HepG2 (cell line): ENCODE results near the gene TMEM182. TPM values are rescaled to one million over a fixed set of nuclear protein-coding genes. Genes with fewer than 3 reads are reported as not detected.
A peak's percentile ranks its signal among the peaks of the same experiment; 100 is the strongest.

Experiments
- ATRX ChIP-seq: sonication (generic); formaldehyde crosslinking; IDR thresholded peaks from 2 replicates; pipeline ENCODE4 v1.4.0; 2020; ENCODE audit warnings: missing genetic modification reagents, borderline replicate concordance
- BORCS8-MEF2B ChIP-seq: sonication (generic); formaldehyde crosslinking; IDR thresholded peaks from 2 replicates; pipeline ENCODE4 v1.8.0; 2022; ENCODE audit warnings: mild to moderate bottlenecking, missing genetic modification reagents
- CBX5 ChIP-seq: sonication (generic); formaldehyde crosslinking; IDR thresholded peaks from 2 replicates; pipeline ENCODE4 v1.4.0; 2020; ENCODE audit warnings: missing genetic modification reagents, borderline replicate concordance
- DNMT3B ChIP-seq: conservative IDR thresholded peaks from 2 replicates; pipeline ENCODE4 v1.6.1; 2016; ENCODE audit warnings: missing biosample characterization, control low read depth
- DR1 ChIP-seq: sonication (generic); formaldehyde crosslinking; IDR thresholded peaks from 2 replicates; pipeline ENCODE4 v1.8.0; 2021; ENCODE audit warnings: mild to moderate bottlenecking, missing genetic modification reagents, inconsistent platforms
- ELF4 ChIP-seq: sonication (generic); formaldehyde crosslinking; IDR thresholded peaks from 2 replicates; pipeline ENCODE4 v1.5.0; 2020; ENCODE audit warnings: missing genetic modification reagents, mild to moderate bottlenecking, moderate library complexity, borderline replicate concordance
- FOXJ3 ChIP-seq: sonication (generic); formaldehyde crosslinking; IDR thresholded peaks from 2 replicates; pipeline ENCODE4 v1.4.0; 2020; ENCODE audit warnings: missing genetic modification reagents, mild to moderate bottlenecking, borderline replicate concordance
- HDAC2 ChIP-seq: sonication (generic); formaldehyde crosslinking; IDR thresholded peaks from 2 replicates; pipeline ENCODE4 v1.4.0; 2020; ENCODE audit warnings: missing genetic modification reagents
- KAT7 ChIP-seq: IDR thresholded peaks from 2 replicates; pipeline ENCODE4 v1.6.1; 2018; ENCODE audit warnings: borderline replicate concordance, missing compliant biosample characterization
- MED8 ChIP-seq: sonication (generic); formaldehyde crosslinking; IDR thresholded peaks from 2 replicates; pipeline ENCODE4 v1.8.1; 2023; ENCODE audit warnings: mild to moderate bottlenecking, missing genetic modification reagents; ENCODE audit not compliant: insufficient replicate concordance
- NKX3-1 ChIP-seq: sonication (generic); formaldehyde crosslinking; IDR thresholded peaks from 2 replicates; pipeline ENCODE4 v1.5.0; 2020; ENCODE audit warnings: missing genetic modification reagents
- NR0B2 ChIP-seq: sonication (generic); formaldehyde crosslinking; IDR thresholded peaks from 2 replicates; pipeline ENCODE4 v1.4.0; 2020; ENCODE audit warnings: mild to moderate bottlenecking, missing genetic modification reagents
- RXRA ChIP-seq: sonication (generic); formaldehyde crosslinking; IDR thresholded peaks from 2 replicates; pipeline ENCODE4 v1.5.1; 2020; ENCODE audit warnings: missing genetic modification reagents
- SNAPC5 ChIP-seq: sonication (generic); formaldehyde crosslinking; IDR thresholded peaks from 2 replicates; pipeline ENCODE4 v1.8.1; 2023; ENCODE audit warnings: mild to moderate bottlenecking, missing genetic modification reagents, borderline replicate concordance
- SPEN ChIP-seq: sonication (generic); formaldehyde crosslinking; IDR thresholded peaks from 2 replicates; pipeline ENCODE4 v1.5.1; 2020; ENCODE audit warnings: low read depth, mild to moderate bottlenecking, missing genetic modification reagents
- TARDBP ChIP-seq: sonication (generic); formaldehyde crosslinking; IDR thresholded peaks from 2 replicates; pipeline ENCODE4 v1.8.0; 2022; ENCODE audit warnings: mild to moderate bottlenecking, missing genetic modification reagents
- ZNF253 ChIP-seq: sonication (generic); formaldehyde crosslinking; IDR thresholded peaks from 2 replicates; pipeline ENCODE4 v1.8.0; 2022; ENCODE audit warnings: mild to moderate bottlenecking, missing genetic modification reagents, borderline replicate concordance
- ZNF329 ChIP-seq: sonication (generic); formaldehyde crosslinking; IDR thresholded peaks from 2 replicates; pipeline ENCODE4 v1.9.0; 2021; ENCODE audit warnings: low read depth, mild to moderate bottlenecking, missing genetic modification reagents
- ZNF605 ChIP-seq: sonication (generic); formaldehyde crosslinking; IDR thresholded peaks from 2 replicates; pipeline ENCODE4 v1.8.0; 2022; ENCODE audit warnings: mild to moderate bottlenecking, missing genetic modification reagents
- ZNF879 ChIP-seq: sonication (generic); formaldehyde crosslinking; IDR thresholded peaks from 2 replicates; pipeline ENCODE4 v1.8.1; 2023; ENCODE audit warnings: missing genetic modification reagents
- ZSCAN20 ChIP-seq: sonication (generic); formaldehyde crosslinking; IDR thresholded peaks from 2 replicates; pipeline ENCODE4 v1.4.0; 2020; ENCODE audit warnings: missing genetic modification reagents, mild to moderate bottlenecking, borderline replicate concordance
- polyA plus RNA-seq, 8 experiments: library from polyadenylated mRNA; depleted of rRNA in 3 of 8; stranded (reverse) in 7 of 8; unstranded in 1 of 8; fragments of >200 nt; fragmentation: Illumina TruSeq in 4 of 8; extraction: Trizol in 4 of 8; gene quantifications; 2 replicates each; pipeline versions ENCODE4 v1.2.1 to v1.2.3, GENCODE V29; 2011 to 2016; ENCODE audit warnings: low read depth in 4 of 8, missing spikeins in 1 of 8, mixed read lengths in 1 of 8; ENCODE audit not compliant: insufficient read depth in 1 of 8
- total RNA-seq, 5 experiments: library from RNA; depleted of rRNA; stranded (reverse); fragments of >200 nt; fragmentation: Illumina TruSeq; extraction: Trizol; gene quantifications; 2 replicates each; pipeline ENCODE4 v1.2.3, GENCODE V29; 2016; ENCODE audit warnings: low read depth in 1 of 5
- TF ChIP-seq, protein P1 (sequence below): IDR thresholded peaks from 2 replicates; pipeline ENCODE4 v1.6.1; 2018; ENCODE audit warnings: missing genetic modification reagents
- TF ChIP-seq, protein P2 (sequence below): sonication (generic); formaldehyde crosslinking; conservative IDR thresholded peaks from 2 replicates; pipeline ENCODE4 v1.4.0; 2020; ENCODE audit warnings: missing genetic modification reagents
- TF ChIP-seq, protein P3 (sequence below): sonication (generic); formaldehyde crosslinking; conservative IDR thresholded peaks from 2 replicates; pipeline ENCODE4 v1.4.0; 2020; ENCODE audit warnings: missing genetic modification reagents

The TMEM182 gene
- total and polyA plus RNA-seq, 2 of the 13 experiments (the other 11 are each of a cell fraction or from before 2014, with no cell fraction given), result 8.7 to 8.9 TPM

DNA sequence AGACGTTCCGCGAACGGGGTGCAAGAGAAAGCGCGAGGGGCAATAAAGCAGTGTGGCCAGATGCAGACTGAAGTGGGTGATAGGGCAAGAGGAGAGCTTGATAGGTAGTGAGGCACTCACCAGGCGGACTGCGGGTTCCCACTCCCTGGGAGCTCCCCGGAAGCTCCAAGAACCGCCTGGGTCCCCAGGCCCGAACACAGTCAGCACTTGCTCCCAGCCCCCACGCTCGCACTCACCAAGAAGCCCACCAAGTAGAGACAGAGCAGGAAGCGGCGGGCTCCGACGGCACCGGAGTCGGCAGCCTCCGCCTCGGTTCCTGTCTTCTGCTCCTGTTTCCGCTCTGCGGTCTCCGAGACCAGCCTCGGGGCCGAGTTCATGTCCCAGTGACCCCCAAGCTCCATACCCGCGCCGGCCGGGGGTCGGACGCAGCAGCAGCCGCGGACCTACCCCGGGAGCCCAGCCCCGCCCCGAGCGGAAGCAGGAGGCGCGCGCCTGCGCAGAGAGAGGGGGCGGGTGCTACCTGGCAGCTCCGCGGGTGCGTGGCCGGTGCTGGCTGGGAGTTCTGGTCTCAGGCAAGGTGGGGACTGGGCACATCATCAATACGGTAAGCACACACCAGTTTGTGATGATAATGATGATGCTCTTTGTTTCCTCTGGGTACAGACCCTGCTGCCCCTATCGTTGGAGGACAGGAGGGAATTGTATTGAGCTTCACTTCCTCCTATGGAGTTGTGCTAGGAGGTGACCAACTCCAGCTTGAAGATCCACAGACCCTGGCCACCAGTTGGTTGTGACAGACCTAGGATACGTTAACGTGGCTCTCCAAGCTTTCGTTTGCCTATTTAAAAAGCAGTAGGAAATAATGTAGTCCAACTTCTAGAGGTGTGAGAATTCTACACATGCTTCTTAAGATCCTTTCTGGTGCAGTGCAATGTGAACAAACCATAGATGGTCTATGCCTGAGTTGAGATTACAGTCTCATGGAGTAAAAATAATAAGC, 25.1 kb upstream of the TMEM182 start (continued):
- TF ChIP-seq ZNF253 (CRISPR knock-in tag) (peak; percentile 16; the same call in 1 of the 2 replicates), SPEN (CRISPR knock-in tag) (peak; percentile 76), KAT7 (CRISPR knock-in tag) (peak; percentile 79), ZNF605 (CRISPR knock-in tag) (no peak; the same call in 1 of the 2 replicates), FOXJ3 (CRISPR knock-in tag) (no peak), CBX5 (no peak; the same call in 1 of the 2 replicates), RXRA (CRISPR knock-in tag) (peak; percentile 87), DNMT3B (0 out of 2 replicates have a peak, but pooled peaks have one; percentile 8), ATRX (CRISPR knock-in tag) (no peak), ELF4 (CRISPR knock-in tag) (0 out of 2 replicates have a peak, but pooled peaks have one; percentile 39), TARDBP (CRISPR knock-in tag) (0 out of 2 replicates have a peak, but pooled peaks have one; percentile 49), MED8 (CRISPR knock-in tag) (peak; percentile 74), ZNF329 (CRISPR knock-in tag) (peak; percentile 49; the same call in 1 of the 2 replicates), DR1 (no peak), ZSCAN20 (CRISPR knock-in tag) (no peak), ZNF879 (CRISPR knock-in tag) (peak; percentile 92; the same call in 1 of the 2 replicates), NR0B2 (CRISPR knock-in tag) (peak; percentile 79; the same call in 1 of the 2 replicates), BORCS8-MEF2B (CRISPR knock-in tag) (peak; percentile 80; the same call in 1 of the 2 replicates), HDAC2 (CRISPR knock-in tag) (peak; percentile 58), SNAPC5 (CRISPR knock-in tag) (no peak), NKX3-1 (CRISPR knock-in tag) (no peak; the same call in 1 of the 2 replicates)
- TF ChIP-seq, protein P1, sequence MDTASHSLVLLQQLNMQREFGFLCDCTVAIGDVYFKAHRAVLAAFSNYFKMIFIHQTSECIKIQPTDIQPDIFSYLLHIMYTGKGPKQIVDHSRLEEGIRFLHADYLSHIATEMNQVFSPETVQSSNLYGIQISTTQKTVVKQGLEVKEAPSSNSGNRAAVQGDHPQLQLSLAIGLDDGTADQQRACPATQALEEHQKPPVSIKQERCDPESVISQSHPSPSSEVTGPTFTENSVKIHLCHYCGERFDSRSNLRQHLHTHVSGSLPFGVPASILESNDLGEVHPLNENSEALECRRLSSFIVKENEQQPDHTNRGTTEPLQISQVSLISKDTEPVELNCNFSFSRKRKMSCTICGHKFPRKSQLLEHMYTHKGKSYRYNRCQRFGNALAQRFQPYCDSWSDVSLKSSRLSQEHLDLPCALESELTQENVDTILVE (CRISPR knock-in tag), result peak; percentile 40; the same call in 1 of the 2 replicates
- TF ChIP-seq, protein P2, sequence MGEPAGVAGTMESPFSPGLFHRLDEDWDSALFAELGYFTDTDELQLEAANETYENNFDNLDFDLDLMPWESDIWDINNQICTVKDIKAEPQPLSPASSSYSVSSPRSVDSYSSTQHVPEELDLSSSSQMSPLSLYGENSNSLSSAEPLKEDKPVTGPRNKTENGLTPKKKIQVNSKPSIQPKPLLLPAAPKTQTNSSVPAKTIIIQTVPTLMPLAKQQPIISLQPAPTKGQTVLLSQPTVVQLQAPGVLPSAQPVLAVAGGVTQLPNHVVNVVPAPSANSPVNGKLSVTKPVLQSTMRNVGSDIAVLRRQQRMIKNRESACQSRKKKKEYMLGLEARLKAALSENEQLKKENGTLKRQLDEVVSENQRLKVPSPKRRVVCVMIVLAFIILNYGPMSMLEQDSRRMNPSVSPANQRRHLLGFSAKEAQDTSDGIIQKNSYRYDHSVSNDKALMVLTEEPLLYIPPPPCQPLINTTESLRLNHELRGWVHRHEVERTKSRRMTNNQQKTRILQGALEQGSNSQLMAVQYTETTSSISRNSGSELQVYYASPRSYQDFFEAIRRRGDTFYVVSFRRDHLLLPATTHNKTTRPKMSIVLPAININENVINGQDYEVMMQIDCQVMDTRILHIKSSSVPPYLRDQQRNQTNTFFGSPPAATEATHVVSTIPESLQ (CRISPR knock-in tag), result no peak
- TF ChIP-seq, protein P3, sequence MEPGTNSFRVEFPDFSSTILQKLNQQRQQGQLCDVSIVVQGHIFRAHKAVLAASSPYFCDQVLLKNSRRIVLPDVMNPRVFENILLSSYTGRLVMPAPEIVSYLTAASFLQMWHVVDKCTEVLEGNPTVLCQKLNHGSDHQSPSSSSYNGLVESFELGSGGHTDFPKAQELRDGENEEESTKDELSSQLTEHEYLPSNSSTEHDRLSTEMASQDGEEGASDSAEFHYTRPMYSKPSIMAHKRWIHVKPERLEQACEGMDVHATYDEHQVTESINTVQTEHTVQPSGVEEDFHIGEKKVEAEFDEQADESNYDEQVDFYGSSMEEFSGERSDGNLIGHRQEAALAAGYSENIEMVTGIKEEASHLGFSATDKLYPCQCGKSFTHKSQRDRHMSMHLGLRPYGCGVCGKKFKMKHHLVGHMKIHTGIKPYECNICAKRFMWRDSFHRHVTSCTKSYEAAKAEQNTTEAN, result 0 out of 2 replicates have a peak, but pooled peaks have one; percentile 35
